GM18517 (cell line): Measurements from ENCODE around the gene EDNRA.
"Not testable (repeated sequence)": the region's sequence is repeated elsewhere in the genome, so short reads cannot be mapped to it uniquely, and the experiment has no call there.

Experiments
- ATAC-seq: cut with Tn5 transposase; IDR thresholded peaks from one replicate; pipeline ENCODE4 v1.9.1; 2021; ENCODE audit warnings: mild to moderate bottlenecking, moderate library complexity; ENCODE audit not compliant: unreplicated experiment

EDNRA gene

DNA sequence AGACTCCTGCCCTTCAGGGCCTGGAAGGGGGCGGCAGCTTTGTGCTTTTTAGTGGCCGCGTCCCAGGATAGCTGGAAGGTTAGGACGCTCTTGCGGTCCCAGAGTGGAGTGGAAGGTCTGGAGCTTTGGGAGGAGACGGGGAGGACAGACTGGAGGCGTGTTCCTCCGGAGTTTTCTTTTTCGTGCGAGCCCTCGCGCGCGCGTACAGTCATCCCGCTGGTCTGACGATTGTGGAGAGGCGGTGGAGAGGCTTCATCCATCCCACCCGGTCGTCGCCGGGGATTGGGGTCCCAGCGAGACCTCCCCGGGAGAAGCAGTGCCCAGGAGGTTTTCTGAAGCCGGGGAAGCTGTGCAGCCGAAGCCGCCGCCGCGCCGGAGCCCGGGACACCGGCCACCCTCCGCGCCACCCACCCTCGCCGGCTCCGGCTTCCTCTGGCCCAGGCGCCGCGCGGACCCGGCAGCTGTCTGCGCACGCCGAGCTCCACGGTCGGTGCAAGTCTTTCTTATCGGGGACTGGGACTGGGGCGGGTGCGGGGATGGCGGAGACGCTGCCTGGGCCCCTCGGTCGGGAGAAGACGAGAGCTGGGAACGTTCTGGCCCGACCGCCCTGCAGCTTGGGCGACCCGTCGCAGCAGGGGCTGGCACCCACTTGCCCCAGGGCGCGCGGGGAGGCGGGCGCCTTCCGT, at the start of gene EDNRA:
Gene EDNRA, plus strand, starts transcription at position 207 of the 686 bp plus-strand sequence. CDS start 4,585 bp downstream, outside the sequence.
- no peak for ATAC-seq

DNA sequence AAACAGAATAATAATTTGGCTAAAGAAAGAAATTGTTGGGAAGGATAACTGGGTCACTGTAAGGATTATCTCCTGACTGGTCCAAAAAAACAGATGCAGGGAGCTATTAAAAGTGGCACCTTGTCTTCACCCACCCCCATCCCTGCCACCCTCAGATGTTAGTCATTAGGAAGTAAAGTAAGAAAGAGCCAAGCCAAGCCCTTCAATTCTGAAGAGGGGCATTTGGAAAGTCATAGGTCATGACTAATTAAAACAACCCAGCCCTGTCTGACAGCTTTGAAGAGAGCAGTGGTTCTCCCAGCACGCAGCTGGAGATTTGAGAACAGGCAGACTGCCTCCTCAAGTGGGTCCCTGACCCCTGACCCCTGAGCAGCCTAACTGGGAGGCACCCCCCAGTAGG, 46.5 kb upstream of the EDNRA start:
- ATAC-seq: not testable (repeated sequence)

- no peak for ATAC-seq
Measured at GRCh38 chr4:147440442-147440841, 40.5 kb upstream of the EDNRA start.

- ATAC-seq: no peak
Measured at GRCh38 chr4:147447786-147448185, 33.1 kb upstream of the EDNRA start.

DNA sequence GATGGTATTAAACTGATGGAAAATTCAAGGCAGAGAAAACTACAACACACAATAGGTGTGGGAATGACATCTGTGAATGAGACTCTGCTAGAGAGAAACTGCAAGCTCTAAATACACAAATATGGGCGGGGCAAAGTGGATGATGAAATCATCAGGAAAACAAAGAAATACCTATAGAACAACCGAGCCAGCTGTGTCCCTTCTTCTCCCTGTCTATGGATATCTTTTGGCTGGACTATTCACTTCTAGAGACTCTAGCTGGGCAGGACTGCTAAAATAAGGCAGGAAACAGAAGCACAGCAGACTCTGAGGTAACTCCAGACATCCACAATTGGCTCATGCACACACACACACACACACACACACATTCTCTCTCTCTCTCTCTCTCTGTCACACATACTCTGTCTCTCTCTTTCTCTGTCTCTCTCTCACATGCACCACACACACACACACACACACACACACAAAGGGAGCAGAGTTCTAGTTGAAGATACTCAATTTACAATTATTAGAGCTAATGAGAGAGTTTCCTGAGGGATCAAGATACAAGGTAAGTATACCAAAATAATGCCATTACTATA, 27.2 kb upstream of the EDNRA start:
- no peak for ATAC-seq

- ATAC-seq: no peak
Measured at GRCh38 chr4:147456706-147457105, 24.2 kb upstream of the EDNRA start.

DNA sequence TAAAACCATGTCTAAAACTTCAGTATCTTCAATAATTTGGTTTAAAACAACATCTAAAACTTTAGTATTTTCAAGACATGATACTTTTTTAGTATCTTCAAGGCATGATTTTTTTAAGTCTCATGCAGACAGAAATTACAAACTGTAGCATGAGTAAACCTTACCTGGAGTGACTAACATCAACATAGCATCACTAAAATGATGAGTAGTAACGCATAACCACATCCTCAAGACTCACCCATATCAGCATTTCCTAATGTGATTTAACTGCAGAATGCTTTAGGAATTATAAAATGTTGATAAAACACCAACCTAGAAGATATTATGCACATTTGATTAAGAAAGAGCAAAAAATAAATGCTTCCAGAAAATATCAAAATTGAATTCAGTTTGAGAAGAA, 19.7 kb upstream of the EDNRA start:
- ATAC-seq: no peak

DNA sequence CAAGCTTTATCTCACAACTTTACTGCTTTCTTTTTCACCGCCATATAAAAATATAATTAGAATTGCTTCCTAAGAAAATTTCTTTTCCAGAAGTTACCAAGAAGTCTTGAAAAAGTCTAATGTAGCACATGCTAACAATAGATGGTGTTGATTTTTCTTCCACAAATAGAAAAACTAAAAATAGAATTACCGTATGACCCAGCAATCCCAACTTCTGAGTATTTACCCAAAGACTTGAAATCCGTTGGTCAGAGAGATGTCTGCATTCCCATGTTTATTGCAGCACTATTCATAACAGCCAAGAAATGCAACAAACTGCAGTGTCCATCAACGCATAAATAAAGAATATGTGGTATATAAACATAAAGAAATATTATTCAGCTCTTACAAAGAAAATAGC, 17.8 kb upstream of the EDNRA start:
- no peak for ATAC-seq

- no peak for ATAC-seq
Measured at GRCh38 chr4:147465461-147465860, 15.4 kb upstream of the EDNRA start.

- no peak for ATAC-seq
Measured at GRCh38 chr4:147477439-147477838, 3.5 kb upstream of the EDNRA start.

DNA sequence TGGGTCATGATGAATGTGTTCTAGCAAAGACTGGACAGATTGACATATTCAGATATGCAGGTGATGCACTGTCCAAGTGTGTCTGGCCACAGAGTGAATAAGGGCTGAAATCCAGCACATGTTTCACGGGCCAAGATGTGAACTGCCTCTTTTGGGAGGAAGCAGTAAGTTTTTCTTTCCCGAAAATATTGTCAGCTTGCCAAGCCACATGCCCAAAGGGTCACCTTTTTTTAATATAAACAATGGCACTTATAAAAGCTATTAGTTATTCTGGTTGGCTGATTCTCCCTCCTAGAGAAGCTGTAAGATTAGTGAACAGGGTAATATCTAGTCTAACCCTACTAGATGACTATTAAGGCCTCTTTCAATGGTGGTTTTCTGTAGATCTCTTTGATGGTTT, 1.5 kb upstream of the EDNRA start:
- no peak for ATAC-seq

GRCh38 chr4:147479786-147480185, 1.1 kb upstream of the EDNRA start:
- no peak for ATAC-seq

DNA sequence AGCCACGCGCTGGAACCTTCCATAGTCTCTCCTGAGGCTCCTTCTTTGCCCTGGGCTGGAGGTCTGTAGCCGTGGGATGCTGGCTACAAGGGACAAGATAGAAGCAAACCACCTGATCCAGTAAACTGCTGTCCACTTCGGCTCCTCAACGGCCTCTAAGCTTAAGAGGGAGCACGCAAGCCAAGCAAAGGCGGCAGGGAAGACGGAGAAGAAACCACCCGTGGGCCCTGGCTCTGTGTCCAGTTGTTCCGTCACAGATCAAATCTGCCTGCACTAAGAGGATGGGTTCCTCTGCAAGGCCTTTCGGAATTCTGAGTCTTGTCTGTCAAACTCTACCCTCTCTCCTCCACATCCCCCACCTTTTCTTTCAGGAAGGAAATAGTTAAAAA, 401 bp upstream of the EDNRA start:
- ATAC-seq: no peak

DNA sequence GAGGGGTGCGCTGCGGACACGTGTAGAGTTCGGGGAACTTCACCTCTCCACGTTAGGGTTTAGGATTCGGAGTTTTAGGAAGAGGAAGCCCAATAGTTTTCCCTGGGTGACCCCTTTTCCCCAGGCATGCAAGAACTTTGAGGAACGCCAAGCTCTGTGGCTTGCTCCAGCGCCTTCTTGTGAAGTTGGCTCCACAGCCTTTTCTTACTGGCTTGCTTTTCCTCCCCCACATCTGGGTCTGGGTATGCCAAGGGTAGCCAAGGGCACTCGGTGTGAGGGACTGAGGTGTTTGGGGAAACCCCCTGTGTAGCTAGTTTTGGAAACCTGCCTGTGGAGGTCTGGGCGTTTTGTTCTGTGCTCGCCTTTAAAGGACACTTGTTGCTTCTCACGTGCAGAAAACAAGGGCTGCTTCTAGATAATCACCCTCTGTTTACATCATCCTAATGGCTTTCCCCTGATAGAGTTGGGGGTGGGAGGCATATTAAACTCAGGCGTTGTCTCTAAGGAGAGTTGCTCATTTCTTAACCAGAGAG, 746 bp downstream of the EDNRA start:
- no peak for ATAC-seq

- no peak for ATAC-seq
Measured at GRCh38 chr4:147482281-147482680, 1.4 kb downstream of the EDNRA start.

GRCh38 chr4:147485167-147485566, 4.3 kb downstream of the EDNRA start:
- ATAC-seq: no peak

GRCh38 chr4:147487616-147488015, 6.7 kb downstream of the EDNRA start:
- no peak for ATAC-seq

DNA sequence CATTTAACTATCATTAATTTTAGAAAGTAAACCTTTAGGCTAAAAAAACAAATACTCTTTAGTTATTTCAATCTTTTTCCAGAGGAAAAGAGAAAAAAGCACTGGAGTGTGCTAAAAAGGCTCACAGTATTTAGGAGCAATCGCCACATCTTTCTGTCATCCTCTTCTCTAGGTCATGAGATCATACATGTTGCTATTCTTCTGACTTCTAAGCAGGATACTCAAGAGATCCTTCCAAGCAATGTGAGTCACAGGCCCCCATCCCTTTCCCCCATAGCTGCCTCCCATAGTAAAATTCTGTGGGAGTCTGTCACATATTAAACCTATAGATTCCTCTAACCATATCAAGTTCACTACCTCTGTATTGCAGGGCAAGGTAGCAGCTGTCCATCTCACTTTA, 7.7 kb downstream of the EDNRA start:
- ATAC-seq: no peak

- no peak for ATAC-seq
Measured at GRCh38 chr4:147491086-147491485, 10.2 kb downstream of the EDNRA start.

DNA sequence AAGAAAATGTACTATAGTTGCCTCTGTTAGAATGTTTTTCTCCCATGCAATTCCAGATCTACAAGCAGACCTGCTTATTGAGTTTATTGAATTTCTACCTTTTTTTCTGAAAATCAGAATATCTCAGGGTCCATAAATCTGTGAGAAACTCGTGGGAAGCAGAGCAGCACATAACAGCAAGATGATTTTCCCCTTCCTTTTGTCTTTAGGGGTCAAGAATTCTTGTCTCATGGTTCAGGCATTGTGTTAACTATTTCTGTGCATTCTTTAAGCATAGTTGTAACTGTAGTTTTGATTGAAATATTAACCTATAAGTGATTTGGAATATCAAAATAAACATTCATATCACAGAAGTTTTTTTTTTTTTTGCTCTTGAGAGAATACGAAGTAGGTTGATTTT, 11.4 kb downstream of the EDNRA start:
- ATAC-seq: no peak

DNA sequence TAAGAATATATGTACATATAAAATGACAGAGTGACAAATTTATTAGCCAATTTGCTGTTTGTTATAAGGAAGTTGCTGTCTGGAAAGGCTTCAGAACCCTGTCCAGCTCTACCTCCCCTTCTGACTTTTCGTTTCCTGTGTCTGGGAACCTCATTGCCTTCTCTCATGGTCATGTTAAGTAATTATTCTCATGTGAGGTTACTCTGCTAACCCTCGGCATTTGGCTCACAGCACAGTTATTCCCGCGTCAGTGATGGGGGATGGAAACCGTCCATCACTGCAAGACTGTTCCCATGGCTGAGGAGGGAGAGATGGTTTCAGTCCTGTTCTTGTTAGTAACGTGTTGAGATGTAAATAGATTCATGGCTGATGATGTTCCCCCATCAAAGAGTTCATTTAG, 11.9 kb downstream of the EDNRA start:
- no peak for ATAC-seq

- no peak for ATAC-seq
Measured at GRCh38 chr4:147493307-147493706, 12.4 kb downstream of the EDNRA start.

DNA sequence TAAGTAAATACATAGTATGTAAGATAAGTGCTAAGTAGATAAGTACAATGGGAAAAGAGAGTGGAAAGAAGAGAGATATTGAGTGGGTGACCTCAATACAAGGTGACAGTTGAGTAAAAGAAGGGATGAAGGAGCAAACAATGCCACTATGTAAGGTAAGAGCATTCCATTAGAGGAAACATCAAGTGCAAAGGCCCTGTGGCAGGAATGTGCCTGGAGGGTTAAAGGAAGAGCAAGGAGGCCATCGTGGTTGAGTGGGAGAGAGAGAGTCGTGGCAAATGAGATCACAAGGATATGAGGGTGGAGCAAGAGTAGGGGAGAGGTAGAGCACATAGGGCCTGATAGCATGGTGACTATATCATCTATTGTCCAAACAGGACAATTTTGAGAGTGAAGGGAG, 13.4 kb downstream of the EDNRA start:
- ATAC-seq: no peak
